Activated CD8-positive, alpha-beta T cell treated with anti-CD3 and anti-CD28 coated beads for 36 hours (primary cell): ENCODE measurements around the gene KCNC3. TPM values are rescaled to one million over a fixed set of nuclear protein-coding genes. Genes with fewer than 3 reads are reported as not detected.

ENCODE experiments used
- ATAC-seq: fragments of 200-7000 bp; cut with Tn5 transposase; one replicate; pipeline ENCODE4 v1.10.0; 2021; ENCODE audit warnings: mild to moderate bottlenecking, moderate library complexity
- CTCF ChIA-PET: fragments of 350-600 bp; sonication (Branson Sonifier 250); formaldehyde crosslinking; loops from one replicate; lab custom pipeline; 2021; ENCODE audit warnings: antibody characterized with exemption; lab: Charles Lee
- POLR2A ChIA-PET: fragments of 350-600 bp; sonication (Branson Sonifier 250); formaldehyde crosslinking; loops from one replicate; lab custom pipeline; 2021; ENCODE audit warnings: antibody characterized with exemption; lab: Charles Lee
- DNase-seq: peaks from one replicate; pipeline ENCODE4 v3.0.0-alpha.2; 2020
- H3K27ac Mint-ChIP-seq: one replicate; pipeline ENCODE4 v1.8.0; 2021; ENCODE audit warnings: mild to moderate bottlenecking, mixed read lengths
- H3K27me3 Mint-ChIP-seq: one replicate; pipeline ENCODE4 v1.8.0; 2021; ENCODE audit warnings: mixed read lengths
- H3K36me3 Mint-ChIP-seq: one replicate; pipeline ENCODE4 v1.8.0; 2021; ENCODE audit warnings: low read depth, mixed read lengths
- H3K4me1 Mint-ChIP-seq: one replicate; pipeline ENCODE4 v1.8.0; 2021; ENCODE audit warnings: low read depth, mixed read lengths
- H3K4me3 Mint-ChIP-seq: one replicate; pipeline ENCODE4 v1.8.0; 2021; ENCODE audit warnings: mild to moderate bottlenecking, moderate library complexity, mixed read lengths
- H3K9me3 Mint-ChIP-seq: one replicate; pipeline ENCODE4 v1.8.0; 2021; ENCODE audit warnings: mixed read lengths
- CTCF ChIP-seq: fragments of 200-600 bp; IDR thresholded peaks from one replicate; pipeline ENCODE4 v1.8.0; 2022; ENCODE audit warnings: antibody characterized with exemption, mild to moderate bottlenecking
- intact Hi-C: fragments of 100-400 bp; cut with micrococcal nuclease; formaldehyde crosslinking; loops from one replicate; pipeline ENCODE4 v1.10.0; 2022
- total RNA-seq, 2 experiments: library from RNA; stranded (reverse); gene quantifications; one replicate each; pipeline ENCODE4 v1.2.3, GENCODE V29; 2021

Gene KCNC3
- total RNA-seq, 2 experiments from 2014 or later, result 0.77 to 0.81 TPM

DNA sequence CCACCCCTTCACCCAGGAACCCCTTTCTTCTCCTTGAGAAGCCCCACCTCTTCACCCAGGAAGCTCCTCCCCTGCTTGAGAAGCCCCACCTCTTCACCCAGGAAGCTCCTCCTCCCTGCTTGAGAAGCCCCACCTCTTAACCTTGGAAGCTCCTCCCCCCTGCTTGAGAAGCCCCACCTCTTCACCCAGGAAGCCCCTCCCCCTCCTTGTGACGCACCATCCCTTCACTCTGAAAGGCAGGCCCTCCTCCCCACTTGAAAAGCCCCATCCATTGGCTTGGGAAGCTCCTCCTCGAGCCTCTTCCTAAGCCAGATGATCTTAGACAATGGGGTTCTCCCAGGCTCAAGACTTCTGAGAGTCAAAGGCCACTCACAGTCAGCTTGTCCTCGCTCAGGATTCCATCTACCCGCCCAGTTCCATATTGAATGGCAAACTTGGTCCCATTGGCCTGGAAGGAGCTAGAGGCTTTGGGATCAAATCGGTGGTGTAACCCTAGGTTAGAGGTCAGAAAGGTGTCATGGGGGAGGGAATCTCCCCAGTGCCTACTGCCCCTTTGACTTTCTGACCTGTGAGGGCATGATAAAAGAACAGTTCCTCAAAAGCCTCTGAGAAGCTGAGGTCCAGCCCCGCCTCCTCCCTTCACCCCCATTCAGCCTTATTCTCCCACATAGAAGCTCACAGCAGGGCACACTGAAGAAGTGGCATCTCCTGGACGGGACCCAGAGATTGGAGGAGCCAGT, 32.3 kb upstream of the KCNC3 start:
- no peak for ATAC-seq
- DNase-seq, result peak; percentile 53
- ChIA-PET CTCF (interaction anchor here (1.1 to 1.4 kb wide), 4 partner anchors 15 to 195 kb away, joined by 3 to 4 read pairs (median 4); partner anchors contain the start of gene NR1H2), POLR2A (interaction anchor here (0.8 kb wide), 1 partner anchor 14 kb away, joined by 7 read pairs; the partner anchor contains the start of gene NR1H2)
- intact Hi-C loops, result loop anchor here (10.0 kb wide), 1 partner anchor 53 kb away; the partner anchor contains the start of gene SPIB
- Mint-ChIP-seq H3K36me3 (peaks cover 40% of the 10 kb centered on the region), H3K4me1 (peaks cover 79% of the 10 kb centered on the region), H3K27ac (peak overlapping the region; percentile 90), H3K9me3 (peaks cover 3% of the 10 kb centered on the region), H3K27me3 (no peaks in the 10 kb centered on the region), H3K4me3 (no peak overlapping the region)
- TF ChIP-seq CTCF, result no peak

- ChIA-PET POLR2A (interaction anchor here (1.0 kb wide), 1 partner anchor 53 kb away, joined by 3 read pairs; no protein-coding TSS in a partner anchor), CTCF (interaction anchor here (0.9 to 1.4 kb wide), 2 partner anchors 10 to 101 kb away, joined by 4 read pairs; no protein-coding TSS in a partner anchor)
- peaks cover 36% of the 10 kb centered on the region for H3K36me3 Mint-ChIP-seq
- no peaks in the 10 kb centered on the region for H3K27me3 Mint-ChIP-seq
- H3K4me3 Mint-ChIP-seq, result peak overlapping the region; percentile 80
- intact Hi-C loops, result no loop called here
- no peak for TF ChIP-seq CTCF
- peaks cover 63% of the 10 kb centered on the region for H3K4me1 Mint-ChIP-seq
- DNase-seq, result no peak
- no peak for ATAC-seq
- H3K9me3 Mint-ChIP-seq, result peaks cover 3% of the 10 kb centered on the region
- peak overlapping the region; percentile 96 for H3K27ac Mint-ChIP-seq
These were observed 30.2 kb upstream of the KCNC3 start for GRCh38 chr19:50359328-50359818.

GRCh38 chr19:50358483-50359327, 29.5 kb upstream of the KCNC3 start:
- no peak for TF ChIP-seq CTCF
- ATAC-seq (no peak), DNase-seq (peak; percentile 74)
- intact Hi-C loops, result no loop called here
- CTCF ChIA-PET, result interaction anchor here (1.1 to 3.2 kb wide), 11 partner anchors 8 to 366 kb away, joined by 3 to 42 read pairs (median 10); partner anchors contain the start of gene NR1H2
- H3K4me1 Mint-ChIP-seq, result peaks cover 60% of the 10 kb centered on the region
- no peaks in the 10 kb centered on the region for H3K27me3 Mint-ChIP-seq
- peak overlapping the region; percentile 96 for H3K27ac Mint-ChIP-seq
- peaks cover 3% of the 10 kb centered on the region for H3K9me3 Mint-ChIP-seq
- H3K36me3 Mint-ChIP-seq, result peaks cover 36% of the 10 kb centered on the region
- POLR2A ChIA-PET, result interaction anchor here (1.0 to 2.0 kb wide), 6 partner anchors 16 to 52 kb away, joined by 3 to 8 read pairs (median 5); partner anchors contain the start of genes NR1H2 and POLD1
- H3K4me3 Mint-ChIP-seq, result peak overlapping the region; percentile 80

DNA sequence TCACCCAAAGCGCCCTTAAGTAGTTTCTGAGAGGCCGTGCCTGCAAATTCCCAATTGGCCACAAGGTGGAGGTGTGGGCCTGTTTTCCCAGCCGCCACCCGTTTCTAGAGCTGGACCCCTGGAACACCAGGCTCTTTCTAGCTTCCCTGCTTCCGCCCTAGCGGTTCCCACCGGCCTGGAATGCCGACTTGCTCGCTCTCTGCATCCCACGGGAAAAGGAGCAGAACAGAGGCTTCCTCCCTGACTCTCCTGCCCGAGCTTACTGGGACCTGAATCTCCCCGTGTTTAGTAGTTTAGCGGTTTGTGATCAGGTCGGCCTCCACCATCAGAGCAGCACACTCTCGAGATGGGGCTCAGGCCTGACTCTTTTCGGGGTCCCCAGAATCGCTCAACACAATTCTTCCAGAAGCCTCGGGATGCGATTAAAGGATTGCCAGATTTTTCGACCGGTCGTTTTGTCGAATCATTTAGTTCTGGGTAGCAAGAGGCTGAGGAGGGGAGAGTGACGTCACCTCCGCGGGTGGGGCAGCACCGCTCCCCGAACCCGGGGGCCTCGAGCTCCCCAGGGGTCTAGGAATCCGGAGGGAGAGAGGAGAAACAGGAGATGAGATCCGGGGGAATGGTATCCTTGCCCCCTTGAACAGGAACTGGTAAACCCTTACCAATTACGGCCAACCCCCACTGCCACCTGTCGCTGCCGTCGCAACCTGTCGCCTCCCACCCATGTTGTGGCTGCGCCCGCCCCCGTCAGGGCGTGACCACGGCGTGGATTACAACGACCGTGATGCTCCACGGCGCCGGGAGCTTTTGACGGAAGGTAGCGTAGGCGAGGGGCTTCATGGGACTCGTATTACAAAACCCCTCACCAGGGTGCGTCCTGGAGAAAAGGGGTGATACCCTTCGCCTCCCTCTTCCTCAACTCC, 28.3 kb upstream of the KCNC3 start:
- Mint-ChIP-seq H3K27ac (peak overlapping the region; percentile 96), H3K36me3 (peaks cover 36% of the 10 kb centered on the region), H3K4me3 (peak overlapping the region; percentile 80), H3K4me1 (peaks cover 50% of the 10 kb centered on the region), H3K9me3 (peaks cover 3% of the 10 kb centered on the region), H3K27me3 (peaks cover 2% of the 10 kb centered on the region)
- CTCF ChIA-PET, result interaction anchor here (0.6 to 3.2 kb wide), 32 partner anchors 9 to 565 kb away, joined by 3 to 42 read pairs (median 5); partner anchors contain the start of genes GARIN5A, JOSD2, NR1H2 and POLD1
- POLR2A ChIA-PET, result interaction anchor here (0.5 to 2.0 kb wide), 12 partner anchors 12 to 120 kb away, joined by 3 to 8 read pairs (median 4); partner anchors contain the start of genes GARIN5A, NR1H2 and POLD1
- peak; percentile 93 for TF ChIP-seq CTCF
- intact Hi-C loops, result loop anchor here (1.0 kb wide), 1 partner anchor 104 kb away; no protein-coding TSS in a partner anchor
- DNase-seq (peak; percentile 90), ATAC-seq (peak; percentile 71)
